GM23338 (cell line): ENCODE results near the gene CRISPLD2. TPM values are rescaled to one million over a fixed set of nuclear protein-coding genes. Genes with fewer than 3 reads are reported as not detected.

Source experiments
- ATAC-seq: fragments of 200-7000 bp; cut with Tn5 transposase; 3 replicates; pipeline ENCODE4 v1.9.1; 2020
- DNase-seq: peaks from one replicate; pipeline ENCODE4 v3.0.0-alpha.2; 2015; ENCODE audit warnings: low spot score
- H2AFZ ChIP-seq: fragments of 200-600 bp; sonication (generic); 2 replicates; pipeline ENCODE4 v1.8.0; 2016; ENCODE audit warnings: antibody characterized with exemption, mild to moderate bottlenecking, moderate library complexity
- H3F3A ChIP-seq: fragments of 200-600 bp; sonication (generic); replicated peaks from 2 replicates; pipeline ENCODE4 v1.8.0; 2017; ENCODE audit warnings: antibody characterized with exemption, mixed run types, low read depth
- H3K27ac ChIP-seq: fragments of 200-600 bp; sonication (generic); 2 replicates; pipeline ENCODE4 v1.6.1; 2016; ENCODE audit warnings: low read depth
- H3K27me3 ChIP-seq: fragments of 200-600 bp; sonication (generic); 2 replicates; pipeline ENCODE4 v1.8.0; 2016; ENCODE audit warnings: mild to moderate bottlenecking, mixed run types, moderate library complexity; ENCODE audit not compliant: insufficient read depth
- H3K36me3 ChIP-seq: fragments of 200-600 bp; sonication (generic); 2 replicates; pipeline ENCODE4 v1.8.0; 2016; ENCODE audit warnings: mild to moderate bottlenecking; ENCODE audit not compliant: insufficient read depth
- H3K4me1 ChIP-seq: fragments of 200-600 bp; sonication (generic); 2 replicates; pipeline ENCODE4 v1.8.0; 2016; ENCODE audit warnings: mild to moderate bottlenecking, moderate library complexity; ENCODE audit not compliant: insufficient read depth
- H3K4me2 ChIP-seq: fragments of 200-600 bp; sonication (generic); 2 replicates; pipeline ENCODE4 v1.7.1; 2017; ENCODE audit warnings: mixed run types
- H3K4me3 ChIP-seq: fragments of 200-600 bp; sonication (generic); 2 replicates; pipeline ENCODE4 v1.6.1; 2016; ENCODE audit warnings: mixed run types
- H3K79me2 ChIP-seq: fragments of 200-600 bp; sonication (generic); replicated peaks from 2 replicates; pipeline ENCODE4 v1.8.0; 2017; ENCODE audit warnings: mild to moderate bottlenecking; ENCODE audit not compliant: insufficient read depth
- H3K9me2 ChIP-seq: fragments of 200-600 bp; sonication (generic); 2 replicates; pipeline ENCODE4 v1.8.0; 2017; ENCODE audit not compliant: insufficient read depth
- H4K20me1 ChIP-seq: fragments of 200-600 bp; sonication (generic); replicated peaks from 2 replicates; pipeline ENCODE4 v1.8.0; 2017; ENCODE audit warnings: mild to moderate bottlenecking; ENCODE audit not compliant: insufficient read depth
- H3K27ac Mint-ChIP-seq: 2 replicates; pipeline ENCODE4 v1.8.0; 2020; ENCODE audit warnings: inconsistent platforms, mild to moderate bottlenecking, moderate library complexity, mixed read lengths
- H3K27me3 Mint-ChIP-seq: 3 replicates; pipeline ENCODE4 v1.8.0; 2022; ENCODE audit warnings: low read depth, mild to moderate bottlenecking, moderate library complexity, mixed read lengths, inconsistent platforms; ENCODE audit not compliant: insufficient read depth, poor library complexity
- H3K36me3 Mint-ChIP-seq: 3 replicates; pipeline ENCODE4 v1.8.0; 2021; ENCODE audit warnings: low read depth, mild to moderate bottlenecking, inconsistent platforms, moderate library complexity, mixed read lengths
- H3K4me1 Mint-ChIP-seq: 3 replicates; pipeline ENCODE4 v1.8.0; 2020; ENCODE audit warnings: mild to moderate bottlenecking, inconsistent platforms, mixed read lengths
- H3K4me3 Mint-ChIP-seq: 3 replicates; pipeline ENCODE4 v1.8.0; 2021; ENCODE audit warnings: moderate library complexity, mild to moderate bottlenecking, inconsistent platforms, mixed read lengths
- H3K9me3 Mint-ChIP-seq: 3 replicates; pipeline ENCODE4 v1.8.0; 2020; ENCODE audit warnings: moderate library complexity, mild to moderate bottlenecking, inconsistent platforms, mixed read lengths
- CREB1 ChIP-seq: fragments of 250-450 bp; sonication (Bioruptor Pico); IDR thresholded peaks from 2 replicates; pipeline ENCODE4 v1.5.0; 2020; ENCODE audit warnings: low read depth, mild to moderate bottlenecking, moderate library complexity
- CTCF ChIP-seq, 2 experiments: fragments of 200-600 bp in 1 of 2; sonication (generic) in 1 of 2; conservative IDR thresholded peaks; 2 replicates each; pipeline versions ENCODE4 v1.5.1 to v1.6.1; 2016 to 2017; ENCODE audit warnings: antibody characterized with exemption in 2 of 2, low read depth in 2 of 2, mild to moderate bottlenecking in 2 of 2, moderate library complexity in 1 of 2
- EZH2 ChIP-seq: fragments of 200-600 bp; sonication (generic); IDR thresholded peaks from one replicate; pipeline ENCODE4 v1.8.0; 2017; ENCODE audit warnings: antibody characterized with exemption, mild to moderate bottlenecking, low read depth; ENCODE audit not compliant: unreplicated experiment
- EZH2phosphoT487 ChIP-seq: fragments of 200-600 bp; sonication (generic); IDR thresholded peaks from one replicate; pipeline ENCODE4 v1.8.1; 2018; ENCODE audit warnings: antibody characterized with exemption; ENCODE audit not compliant: unreplicated experiment
- JUNB ChIP-seq: IDR thresholded peaks from one replicate; pipeline ENCODE4 v1.6.1; 2016; ENCODE audit warnings: antibody characterized with exemption; ENCODE audit not compliant: unreplicated experiment
- NANOG ChIP-seq: IDR thresholded peaks from 2 replicates; pipeline ENCODE4 v1.6.1; 2016; ENCODE audit warnings: antibody characterized with exemption, borderline replicate concordance
- POLR2AphosphoS5 ChIP-seq: IDR thresholded peaks from 2 replicates; pipeline ENCODE4 v1.6.1; 2016; ENCODE audit warnings: antibody characterized with exemption, low read depth
- STAT1 ChIP-seq: IDR thresholded peaks from one replicate; pipeline ENCODE4 v1.6.1; 2016; ENCODE audit warnings: antibody characterized with exemption; ENCODE audit not compliant: unreplicated experiment
- ZNF114 ChIP-seq: fragments of 250-450 bp; sonication (Bioruptor Pico); IDR thresholded peaks from 2 replicates; pipeline ENCODE4 v1.5.0; 2020; ENCODE audit warnings: mild to moderate bottlenecking, moderate library complexity
- ZNF331 ChIP-seq: fragments of 250-450 bp; sonication (Bioruptor Pico); IDR thresholded peaks from 2 replicates; pipeline ENCODE4 v1.5.0; 2020; ENCODE audit warnings: low read depth, mild to moderate bottlenecking, moderate library complexity
- polyA plus RNA-seq: library from polyadenylated mRNA; unstranded; fragments of >200 nt; fragmentation: Nextera tagmentation; extraction: Ambion mirVana; gene quantifications from 2 replicates; pipeline ENCODE4 v1.2.1, GENCODE V29; 2016
- total RNA-seq: library from RNA; depleted of rRNA; stranded (reverse); fragments of >200 nt; shearing (Covaris generic); gene quantifications from 2 replicates; pipeline ENCODE4 v1.2.3, GENCODE V29; 2014
- TF ChIP-seq, protein P1 (sequence below): IDR thresholded peaks from one replicate; pipeline ENCODE4 v1.6.1; 2018; ENCODE audit warnings: antibody characterized with exemption; ENCODE audit not compliant: unreplicated experiment
- TF ChIP-seq, protein P2 (sequence below): IDR thresholded peaks from 2 replicates; pipeline ENCODE4 v1.6.1; 2016; ENCODE audit warnings: antibody characterized with exemption

Gene CRISPLD2
- total and polyA plus RNA-seq, 2 experiments from 2014 or later: 2.6 to 8.3 TPM

DNA sequence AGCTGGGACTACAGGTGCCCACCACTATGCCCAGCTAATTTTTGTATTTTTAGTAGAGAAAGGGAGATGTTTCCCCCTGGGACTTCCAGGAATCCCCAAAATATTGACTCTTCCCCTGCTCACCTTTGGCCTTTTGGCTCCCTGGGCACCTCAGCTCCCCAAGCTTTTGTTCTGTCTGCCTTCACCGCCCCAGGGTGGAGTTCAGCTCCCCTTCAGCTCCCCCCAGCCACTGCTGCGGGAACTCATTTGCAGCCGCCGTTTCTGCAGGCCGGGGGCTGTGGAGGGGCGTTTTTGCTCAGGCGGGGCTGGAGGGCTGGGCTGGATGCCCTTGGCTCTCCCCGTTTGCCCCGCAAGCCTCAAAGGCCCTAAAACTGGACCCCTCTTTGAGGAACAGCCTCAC is 47.9 kb downstream of the CRISPLD2 start (continued):
- TF ChIP-seq CTCF (conservative IDR thresholded peaks at IDR 0.05; ENCODE audit: low read depth in 2 of 2) (no peak), JUNB (no peak), STAT1 (no peak), NANOG (no peak), EZH2phosphoT487 (no peak)
- TF ChIP-seq, protein P1, sequence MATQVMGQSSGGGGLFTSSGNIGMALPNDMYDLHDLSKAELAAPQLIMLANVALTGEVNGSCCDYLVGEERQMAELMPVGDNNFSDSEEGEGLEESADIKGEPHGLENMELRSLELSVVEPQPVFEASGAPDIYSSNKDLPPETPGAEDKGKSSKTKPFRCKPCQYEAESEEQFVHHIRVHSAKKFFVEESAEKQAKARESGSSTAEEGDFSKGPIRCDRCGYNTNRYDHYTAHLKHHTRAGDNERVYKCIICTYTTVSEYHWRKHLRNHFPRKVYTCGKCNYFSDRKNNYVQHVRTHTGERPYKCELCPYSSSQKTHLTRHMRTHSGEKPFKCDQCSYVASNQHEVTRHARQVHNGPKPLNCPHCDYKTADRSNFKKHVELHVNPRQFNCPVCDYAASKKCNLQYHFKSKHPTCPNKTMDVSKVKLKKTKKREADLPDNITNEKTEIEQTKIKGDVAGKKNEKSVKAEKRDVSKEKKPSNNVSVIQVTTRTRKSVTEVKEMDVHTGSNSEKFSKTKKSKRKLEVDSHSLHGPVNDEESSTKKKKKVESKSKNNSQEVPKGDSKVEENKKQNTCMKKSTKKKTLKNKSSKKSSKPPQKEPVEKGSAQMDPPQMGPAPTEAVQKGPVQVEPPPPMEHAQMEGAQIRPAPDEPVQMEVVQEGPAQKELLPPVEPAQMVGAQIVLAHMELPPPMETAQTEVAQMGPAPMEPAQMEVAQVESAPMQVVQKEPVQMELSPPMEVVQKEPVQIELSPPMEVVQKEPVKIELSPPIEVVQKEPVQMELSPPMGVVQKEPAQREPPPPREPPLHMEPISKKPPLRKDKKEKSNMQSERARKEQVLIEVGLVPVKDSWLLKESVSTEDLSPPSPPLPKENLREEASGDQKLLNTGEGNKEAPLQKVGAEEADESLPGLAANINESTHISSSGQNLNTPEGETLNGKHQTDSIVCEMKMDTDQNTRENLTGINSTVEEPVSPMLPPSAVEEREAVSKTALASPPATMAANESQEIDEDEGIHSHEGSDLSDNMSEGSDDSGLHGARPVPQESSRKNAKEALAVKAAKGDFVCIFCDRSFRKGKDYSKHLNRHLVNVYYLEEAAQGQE: no peak

GRCh38 chr16:84868328-84868727 is 48.5 kb downstream of the CRISPLD2 start:
- no peaks in the 10 kb centered on the region for H3K9me3 Mint-ChIP-seq
- peaks cover 7% of the 10 kb centered on the region for H3K4me1 Mint-ChIP-seq
- no peaks in the 10 kb centered on the region for H3K36me3 Mint-ChIP-seq
- H4K20me1 ChIP-seq: no peaks in the 10 kb centered on the region
- DNase-seq (no peak), ATAC-seq (no peak)
- H2AFZ ChIP-seq: no peak overlapping the region
- no peak overlapping the region for H3K4me3 Mint-ChIP-seq
- no peaks in the 10 kb centered on the region for H3K36me3 ChIP-seq
- peaks cover 2% of the 10 kb centered on the region for H3K27me3 Mint-ChIP-seq
- H3K4me3 ChIP-seq: no peak overlapping the region
- H3K27me3 ChIP-seq: no peaks in the 10 kb centered on the region
- no peak overlapping the region for H3K27ac Mint-ChIP-seq
- no peaks in the 10 kb centered on the region for H3K79me2 ChIP-seq
- H3K9me2 ChIP-seq: no peaks in the 10 kb centered on the region
- H3K27ac ChIP-seq: no peak overlapping the region
- no peak overlapping the region for H3K4me2 ChIP-seq
- H3F3A ChIP-seq: no peaks in the 10 kb centered on the region
- H3K4me1 ChIP-seq: no peaks in the 10 kb centered on the region
- TF ChIP-seq ZNF114 (no peak), CTCF (conservative IDR thresholded peaks at IDR 0.05; ENCODE audit: low read depth in 2 of 2) (no peak), EZH2 (no peak), NANOG (no peak), POLR2AphosphoS5 (no peak), EZH2phosphoT487 (no peak), ZNF331 (CRISPR knock-in tag) (no peak), CREB1 (no peak), STAT1 (no peak), JUNB (no peak)
- TF ChIP-seq, protein P1: no peak
- TF ChIP-seq, protein P2, sequence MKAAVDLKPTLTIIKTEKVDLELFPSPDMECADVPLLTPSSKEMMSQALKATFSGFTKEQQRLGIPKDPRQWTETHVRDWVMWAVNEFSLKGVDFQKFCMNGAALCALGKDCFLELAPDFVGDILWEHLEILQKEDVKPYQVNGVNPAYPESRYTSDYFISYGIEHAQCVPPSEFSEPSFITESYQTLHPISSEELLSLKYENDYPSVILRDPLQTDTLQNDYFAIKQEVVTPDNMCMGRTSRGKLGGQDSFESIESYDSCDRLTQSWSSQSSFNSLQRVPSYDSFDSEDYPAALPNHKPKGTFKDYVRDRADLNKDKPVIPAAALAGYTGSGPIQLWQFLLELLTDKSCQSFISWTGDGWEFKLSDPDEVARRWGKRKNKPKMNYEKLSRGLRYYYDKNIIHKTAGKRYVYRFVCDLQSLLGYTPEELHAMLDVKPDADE: no peak
